Activated CD4-positive, alpha-beta T cell treated with anti-CD3 and anti-CD28 coated beads for 24 hours (primary cell): ENCODE data around the gene PNMA8B.

ENCODE experiments used
- DNase-seq, 2 donors: peaks; one replicate each; pipeline ENCODE4 v3.0.0-alpha.2; 2020; ENCODE audit warnings: low read depth in 2 of 2

PNMA8B gene

GRCh38 chr19:46460055-46460454 is 35.6 kb downstream of the PNMA8B start:
- DNase-seq, result no peak

GRCh38 chr19:46456930-46457329 is 38.7 kb downstream of the PNMA8B start:
- DNase-seq, result no peak

GRCh38 chr19:46454244-46454643 is 41.4 kb downstream of the PNMA8B start:
- DNase-seq, result no peak

- DNase-seq, result no peak
These were observed 42.0 kb downstream of the PNMA8B start for GRCh38 chr19:46453661-46454060.

GRCh38 chr19:46452186-46452585 is 43.5 kb downstream of the PNMA8B start:
- no peak for DNase-seq

- no peak for DNase-seq
These were observed 44.3 kb downstream of the PNMA8B start for GRCh38 chr19:46451352-46451751.

GRCh38 chr19:46450737-46451136 is 44.9 kb downstream of the PNMA8B start:
- DNase-seq, result no peak

- DNase-seq, result no peak
These were observed 46.4 kb downstream of the PNMA8B start for GRCh38 chr19:46449228-46449627.

- no peak for DNase-seq
These were observed 47.1 kb downstream of the PNMA8B start for GRCh38 chr19:46448601-46449000.

GRCh38 chr19:46447824-46448223 is 47.8 kb downstream of the PNMA8B start:
- DNase-seq, result no peak

- DNase-seq, result no peak
These were observed 48.7 kb downstream of the PNMA8B start for GRCh38 chr19:46447006-46447405.

GRCh38 chr19:46446021-46446420 is 49.6 kb downstream of the PNMA8B start:
- no peak for DNase-seq

GRCh38 chr19:46442808-46443450 is 52.7 kb downstream of the PNMA8B start:
- DNase-seq, result no peak

GRCh38 chr19:46441866-46442265 is 53.8 kb downstream of the PNMA8B start:
- no peak for DNase-seq
